Measurements from ENCODE around the gene PNLIPRP3. TPM values are rescaled to one million over a fixed set of nuclear protein-coding genes. Genes with fewer than 3 reads are reported as not detected.

PNLIPRP3 gene
- total RNA-seq, 1 donor from 2014 or later: not detected

- DNase-seq (ENCODE audit: low read depth in 2 of 2): no peak
These were observed 23.2 kb downstream of the PNLIPRP3 start for GRCh38 chr10:116450861-116451260.

DNA sequence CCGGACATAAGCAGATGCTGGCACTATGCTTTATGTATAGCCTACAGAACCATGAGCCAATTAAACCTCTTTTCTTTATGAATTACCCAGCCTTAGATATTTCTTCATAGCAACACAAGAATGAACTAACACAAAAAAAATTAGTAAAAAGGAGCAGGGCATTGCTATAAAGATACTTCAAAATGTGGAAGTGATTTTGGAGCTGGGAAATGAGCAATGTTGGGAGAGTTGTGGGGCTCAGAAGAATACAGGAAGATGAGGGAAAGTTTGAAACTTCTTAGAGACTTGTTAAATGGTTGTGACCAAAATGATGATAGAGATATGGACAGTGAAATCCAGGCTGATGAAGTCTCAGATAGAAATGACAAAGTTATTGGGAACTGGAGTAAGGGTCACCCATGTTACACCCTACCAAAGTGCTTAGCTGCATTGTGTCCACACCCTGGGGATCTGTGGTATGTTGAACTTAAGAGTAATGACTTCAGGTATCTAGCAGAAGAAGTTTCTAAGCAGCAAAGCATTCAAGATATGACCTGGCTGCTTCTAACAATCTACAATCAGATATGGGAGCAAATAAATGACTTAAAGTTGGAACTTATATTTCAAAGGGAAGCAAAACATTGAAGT lies 24.2 kb downstream of the PNLIPRP3 start:
- DNase-seq (ENCODE audit: low read depth in 2 of 2): no peak

DNA sequence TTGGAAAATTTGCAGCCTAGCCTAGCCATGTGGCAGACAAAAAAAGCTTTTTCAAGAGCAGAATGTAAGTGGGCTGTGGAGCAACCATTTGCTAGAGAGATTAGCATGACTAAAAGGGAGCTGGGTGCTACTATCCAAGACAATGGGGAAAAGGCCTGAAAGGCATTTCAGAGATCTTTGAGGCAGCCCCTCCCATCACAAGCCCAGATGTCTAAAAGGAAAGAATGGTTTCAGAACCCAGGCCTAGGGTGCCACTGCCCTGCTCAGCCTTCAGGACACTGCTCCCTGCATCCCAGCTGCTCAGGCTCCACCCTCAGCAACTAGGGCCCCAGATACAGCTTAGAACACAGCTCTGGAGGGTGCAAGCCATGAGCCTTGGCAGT lies 24.7 kb downstream of the PNLIPRP3 start:
- no peak for DNase-seq (ENCODE audit: low read depth in 2 of 2)

GRCh38 chr10:116457488-116457887 lies 29.8 kb downstream of the PNLIPRP3 start:
- no peak for DNase-seq (ENCODE audit: low read depth in 2 of 2)

DNA sequence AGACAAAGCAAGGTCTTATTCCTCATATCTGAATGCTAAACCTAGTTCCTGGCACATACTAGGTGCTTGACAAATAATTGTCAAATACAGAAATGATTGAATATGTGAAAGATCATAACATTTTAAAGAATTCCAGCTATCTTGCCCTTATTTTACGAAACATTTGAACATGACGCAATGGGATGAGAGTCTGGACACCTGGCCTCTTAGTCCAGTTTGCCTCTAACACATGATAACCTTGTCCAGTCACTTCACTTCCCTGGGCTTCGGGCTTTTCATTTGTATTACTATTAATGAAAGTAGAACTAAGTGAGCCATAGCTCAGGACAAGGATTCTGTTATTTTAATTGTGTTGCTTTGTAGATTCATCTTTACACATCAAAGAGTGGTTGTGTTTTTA lies 32.6 kb downstream of the PNLIPRP3 start:
- DNase-seq (ENCODE audit: low read depth in 2 of 2): no peak

- no peak for DNase-seq (ENCODE audit: low read depth in 2 of 2)
These were observed 34.0 kb downstream of the PNLIPRP3 start for GRCh38 chr10:116461680-116462079.

DNA sequence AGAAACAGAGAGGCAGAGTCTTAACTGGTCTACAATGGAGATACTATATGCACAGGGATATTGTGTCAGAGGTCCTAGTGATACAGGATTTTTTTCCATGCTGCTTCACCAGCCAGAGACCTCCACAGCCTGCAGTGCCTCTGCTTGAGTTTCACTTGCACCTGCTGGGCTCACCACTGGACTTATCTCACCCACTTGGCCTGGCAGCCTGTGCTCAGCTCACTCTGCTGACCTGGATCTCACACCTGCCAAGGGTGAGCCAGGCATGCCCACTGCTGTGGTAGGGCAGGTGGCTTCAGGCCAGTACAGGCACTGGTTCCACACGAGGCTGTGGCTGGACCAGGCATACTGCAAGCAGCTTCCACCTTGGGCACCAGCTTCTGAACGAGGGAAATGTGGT lies 36.6 kb downstream of the PNLIPRP3 start:
- no peak for DNase-seq (ENCODE audit: low read depth in 2 of 2)

- peak in 1 of 2 donors; percentile 62 for DNase-seq (ENCODE audit: low read depth in 2 of 2)
These were observed 37.9 kb downstream of the PNLIPRP3 start for GRCh38 chr10:116465546-116465945.

- DNase-seq (ENCODE audit: low read depth in 2 of 2): peak in 1 of 2 donors; percentile 65
These were observed 39.2 kb downstream of the PNLIPRP3 start for GRCh38 chr10:116466715-116467422.

GRCh38 chr10:116469437-116469836 lies 41.8 kb downstream of the PNLIPRP3 start:
- DNase-seq (ENCODE audit: low read depth in 2 of 2): no peak

DNA sequence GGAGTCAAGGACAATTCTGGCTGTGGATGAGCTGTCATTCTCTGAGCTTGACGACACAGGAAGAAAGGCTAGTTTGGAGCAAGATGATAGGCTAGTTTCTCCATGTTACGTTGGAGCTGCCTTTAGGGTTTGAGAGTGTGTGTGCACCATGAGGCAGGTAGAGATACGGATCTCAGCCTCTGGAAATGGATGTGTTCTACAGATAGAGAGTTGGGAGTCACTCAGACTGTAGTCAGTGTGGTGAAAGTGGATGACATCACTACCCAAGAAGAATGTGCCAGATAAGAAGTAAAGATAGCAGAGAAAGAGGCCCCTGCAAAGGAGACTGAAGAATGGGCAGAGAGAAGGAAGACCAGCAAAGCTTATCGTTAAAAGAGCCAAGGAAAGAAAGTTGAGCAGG lies 42.4 kb downstream of the PNLIPRP3 start:
- no peak for DNase-seq (ENCODE audit: low read depth in 2 of 2)

DNA sequence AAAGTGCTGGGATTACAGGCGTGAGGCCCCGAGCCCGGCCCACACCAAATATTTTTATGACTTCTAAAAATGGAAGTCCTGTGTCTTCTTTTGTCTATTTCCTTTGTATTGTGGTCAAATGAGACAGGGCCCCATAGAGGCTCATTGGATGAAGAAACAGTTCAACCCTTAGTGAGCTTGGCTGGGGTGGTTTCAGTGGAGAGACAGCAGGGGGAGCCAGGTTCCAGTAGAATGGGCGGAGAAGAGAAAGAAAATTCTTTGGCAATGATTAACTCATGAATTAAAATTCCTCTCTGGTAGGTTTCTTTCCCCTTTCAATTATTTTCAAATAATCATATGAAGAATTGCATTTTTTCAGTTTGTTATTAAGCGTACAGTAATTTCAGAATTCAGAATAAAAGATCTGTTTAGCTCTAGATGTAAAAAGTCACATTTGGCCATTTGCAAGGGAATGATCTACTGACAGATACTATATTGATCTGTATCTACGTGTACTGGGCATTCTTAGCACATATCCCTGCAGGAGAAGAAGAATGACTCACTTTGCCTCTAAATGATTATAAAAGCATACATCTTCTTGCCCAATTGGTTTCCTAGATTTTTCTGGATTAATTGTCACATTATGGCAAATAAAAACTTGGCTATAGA lies 43.2 kb downstream of the PNLIPRP3 start:
- DNase-seq (ENCODE audit: low read depth in 2 of 2): peak in 1 of 2 donors; percentile 53

DNA sequence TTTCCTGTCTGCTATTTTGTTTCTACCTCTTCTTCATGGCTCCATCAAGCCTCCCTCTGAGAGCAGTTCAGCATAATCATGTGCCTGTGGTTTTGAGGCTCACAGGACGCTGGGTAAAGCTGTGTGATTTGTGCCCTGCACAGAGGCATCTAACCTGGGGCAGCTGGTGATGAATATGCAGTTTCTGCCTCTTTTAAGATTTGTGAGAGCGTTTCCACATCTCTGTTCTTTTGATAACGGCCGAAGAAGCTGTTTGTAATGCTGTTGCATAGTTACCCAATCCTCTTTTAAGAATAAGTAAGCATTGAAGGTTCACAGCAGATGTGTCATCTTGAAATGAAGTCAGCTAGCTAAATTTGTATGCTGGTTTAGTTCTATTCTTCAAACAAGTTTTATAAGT lies 45.2 kb downstream of the PNLIPRP3 start:
- no peak for DNase-seq (ENCODE audit: low read depth in 2 of 2)

DNA sequence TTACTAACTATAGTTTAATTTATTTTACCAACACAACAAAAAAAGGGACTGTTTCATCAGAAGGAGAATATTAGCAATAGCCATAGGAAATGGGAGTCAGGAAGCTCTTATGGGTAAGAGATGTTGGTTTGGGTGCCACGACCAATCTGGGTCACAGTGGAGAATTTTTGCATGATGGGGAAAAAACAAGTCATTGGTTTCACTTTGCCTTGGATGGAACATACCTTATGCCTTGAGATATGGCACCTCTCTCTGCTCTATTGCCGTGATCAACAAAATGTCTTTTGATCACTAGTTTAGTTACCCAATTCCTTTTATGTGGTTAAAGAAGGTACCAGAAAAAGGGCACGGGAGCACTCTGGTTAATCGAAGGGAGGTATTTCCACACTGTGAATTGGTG lies 48.2 kb downstream of the PNLIPRP3 start:
- no peak for DNase-seq (ENCODE audit: low read depth in 2 of 2)

GRCh38 chr10:116476461-116476860 lies 48.8 kb downstream of the PNLIPRP3 start:
- no peak for DNase-seq (ENCODE audit: low read depth in 2 of 2)

DNA sequence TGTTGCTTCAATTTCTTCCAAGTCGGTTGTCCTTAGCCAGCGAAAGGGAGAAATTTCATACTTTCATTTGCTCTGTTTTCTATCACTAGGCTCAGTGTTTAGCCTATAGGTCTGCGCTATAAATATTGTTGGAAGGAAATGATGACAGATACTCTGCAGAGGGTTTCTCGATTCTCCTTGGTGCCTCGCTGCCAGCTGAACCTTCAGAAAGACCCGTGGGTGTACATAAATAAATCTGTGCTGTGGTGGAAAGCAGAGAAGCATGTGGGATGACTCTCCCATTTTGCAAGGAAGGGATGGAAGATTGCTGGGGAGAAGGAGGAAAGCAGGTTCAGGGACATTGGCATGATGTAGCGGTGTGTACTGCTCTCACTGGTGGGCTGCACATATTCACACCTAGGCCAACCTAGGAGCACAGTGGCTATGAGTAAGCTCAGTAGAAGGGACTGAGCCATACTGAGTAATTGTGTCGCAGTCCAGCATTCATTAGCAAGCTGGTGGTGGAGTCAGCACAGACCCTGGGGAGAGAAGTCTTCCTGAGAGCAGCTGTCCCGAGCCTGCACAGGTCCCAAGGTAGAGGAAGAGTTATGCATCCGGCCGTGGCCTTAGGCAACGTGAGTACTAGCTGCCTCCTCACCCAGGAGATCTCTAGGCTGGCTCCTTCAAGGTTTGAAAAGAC lies 50.5 kb downstream of the PNLIPRP3 start:
- no peak for DNase-seq (ENCODE audit: low read depth in 2 of 2)

GRCh38 chr10:116486770-116487448 lies 59.3 kb downstream of the PNLIPRP3 start:
- no peak for DNase-seq (ENCODE audit: low read depth in 2 of 2)

- DNase-seq (ENCODE audit: low read depth in 2 of 2): no peak
These were observed 60.1 kb downstream of the PNLIPRP3 start for GRCh38 chr10:116487522-116488430.

DNA sequence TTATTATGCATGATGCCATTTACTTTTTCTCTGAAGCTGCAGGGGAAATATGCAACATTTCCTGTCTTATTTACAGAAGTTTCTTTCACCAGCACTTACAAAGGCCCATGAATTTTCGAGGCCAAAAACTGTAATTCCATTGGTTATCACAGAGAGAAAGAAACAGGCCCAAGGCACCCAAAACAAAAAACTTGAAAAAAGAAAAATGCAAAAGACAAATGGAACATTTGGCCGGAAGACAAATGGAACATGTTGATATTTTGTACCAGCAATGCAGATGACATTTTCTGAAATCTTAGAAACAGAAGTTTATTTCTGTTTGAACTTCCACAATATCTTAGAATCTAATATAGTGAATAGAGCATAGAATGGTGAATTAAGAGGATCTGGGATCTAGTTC lies 61.8 kb downstream of the PNLIPRP3 start:
- no peak for DNase-seq (ENCODE audit: low read depth in 2 of 2)

DNA sequence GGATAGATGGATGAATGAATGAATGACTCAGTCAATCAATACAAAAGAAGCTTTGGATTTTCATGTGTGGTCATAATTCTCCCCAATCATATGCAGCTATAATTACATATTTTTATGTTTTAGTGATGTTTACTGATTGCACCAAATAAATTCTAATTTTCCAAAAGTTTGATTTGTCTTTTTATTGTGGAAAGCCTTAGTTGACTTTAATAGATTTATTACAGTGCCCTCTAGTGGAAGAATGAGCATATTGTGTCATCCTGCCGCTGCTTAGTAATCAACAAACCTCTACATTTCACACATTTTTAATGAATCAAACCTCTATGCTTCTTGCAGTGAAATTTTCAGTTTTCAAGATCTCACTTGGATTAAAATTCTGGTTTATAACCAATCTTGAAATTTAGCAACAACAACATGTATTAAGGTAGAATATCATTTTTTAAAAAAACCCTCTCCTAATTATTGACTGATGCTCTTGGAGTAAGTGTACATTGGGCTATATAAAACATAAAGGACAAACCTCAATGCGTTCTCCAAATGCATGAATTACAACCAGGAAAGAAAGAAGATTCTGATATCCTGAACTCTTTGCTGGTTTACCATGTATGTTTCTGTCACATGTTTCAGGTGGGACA lies 62.5 kb downstream of the PNLIPRP3 start:
- DNase-seq (ENCODE audit: low read depth in 2 of 2): peak; percentile 31 to 59
